Measurements from ENCODE around the gene MTNR1A.

DNA sequence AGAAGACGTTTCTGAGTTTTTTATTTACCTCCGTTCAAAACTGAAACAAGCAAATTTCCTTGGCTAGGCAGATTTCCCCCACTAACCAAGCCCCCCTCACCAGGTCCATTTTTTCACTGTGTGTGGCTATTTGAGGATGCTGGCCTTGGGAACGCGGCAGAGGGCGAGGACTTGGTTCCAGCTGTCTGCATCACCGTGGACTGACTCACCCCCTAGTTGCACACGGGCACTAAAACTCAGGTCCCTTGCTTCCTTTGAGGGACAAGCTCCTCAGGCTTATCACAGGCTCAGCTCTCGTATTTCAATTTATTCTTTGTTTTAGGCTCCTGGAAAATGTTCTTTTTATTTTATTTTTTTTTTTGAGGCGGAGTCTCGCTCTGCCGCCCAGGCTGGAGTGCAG, 8.4 kb upstream of the MTNR1A start:
- TF ChIP-seq, protein P1, sequence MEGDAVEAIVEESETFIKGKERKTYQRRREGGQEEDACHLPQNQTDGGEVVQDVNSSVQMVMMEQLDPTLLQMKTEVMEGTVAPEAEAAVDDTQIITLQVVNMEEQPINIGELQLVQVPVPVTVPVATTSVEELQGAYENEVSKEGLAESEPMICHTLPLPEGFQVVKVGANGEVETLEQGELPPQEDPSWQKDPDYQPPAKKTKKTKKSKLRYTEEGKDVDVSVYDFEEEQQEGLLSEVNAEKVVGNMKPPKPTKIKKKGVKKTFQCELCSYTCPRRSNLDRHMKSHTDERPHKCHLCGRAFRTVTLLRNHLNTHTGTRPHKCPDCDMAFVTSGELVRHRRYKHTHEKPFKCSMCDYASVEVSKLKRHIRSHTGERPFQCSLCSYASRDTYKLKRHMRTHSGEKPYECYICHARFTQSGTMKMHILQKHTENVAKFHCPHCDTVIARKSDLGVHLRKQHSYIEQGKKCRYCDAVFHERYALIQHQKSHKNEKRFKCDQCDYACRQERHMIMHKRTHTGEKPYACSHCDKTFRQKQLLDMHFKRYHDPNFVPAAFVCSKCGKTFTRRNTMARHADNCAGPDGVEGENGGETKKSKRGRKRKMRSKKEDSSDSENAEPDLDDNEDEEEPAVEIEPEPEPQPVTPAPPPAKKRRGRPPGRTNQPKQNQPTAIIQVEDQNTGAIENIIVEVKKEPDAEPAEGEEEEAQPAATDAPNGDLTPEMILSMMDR (IDR thresholded peaks at IDR 0.05; ENCODE audit: insufficient read depth, low read length, poor library complexity, severe bottlenecking) = no peak
- TF ChIP-seq EZH2phosphoT487 (conservative IDR thresholded peaks at IDR 0.05; ENCODE audit: low read length) = no peak
